GM10266 (cell line): ENCODE measurements around the gene CMC4.

Experiments used
- DNase-seq: peaks from one replicate; pipeline ENCODE4 v3.0.0; 2012; ENCODE audit errors: extremely low spot score
- CTCF ChIP-seq: IDR thresholded peaks from 2 replicates; pipeline ENCODE4 v1.5.1; 2012; ENCODE audit warnings: mild to moderate bottlenecking, low read depth; ENCODE audit not compliant: control insufficient read depth, insufficient read depth; ENCODE audit errors: missing control alignments

The CMC4 gene

GRCh38 chrX:155031657-155032056 is 39.3 kb downstream of the CMC4 start:
- no peak for TF ChIP-seq CTCF
- DNase-seq = no peak

GRCh38 chrX:155028877-155029291 is 42.1 kb downstream of the CMC4 start:
- no peak for DNase-seq
- no peak for TF ChIP-seq CTCF

GRCh38 chrX:155028129-155028528 is 42.8 kb downstream of the CMC4 start:
- peak; percentile 6 for DNase-seq
- TF ChIP-seq CTCF = peak; percentile 23

- peak; percentile 8 for DNase-seq
- no peak for TF ChIP-seq CTCF
These were observed 43.3 kb downstream of the CMC4 start for GRCh38 chrX:155027509-155028066.

GRCh38 chrX:155026727-155027508 is 44.0 kb downstream of the CMC4 start, which contains the start of gene FUNDC2:
Gene FUNDC2, plus strand, starts transcription at chrX:155026844. Its CDS starts 95 bp downstream, at chrX:155026939.
- peak; percentile 83 for DNase-seq
- TF ChIP-seq CTCF = no peak

GRCh38 chrX:155026420-155026726 is 44.6 kb downstream of the CMC4 start:
- DNase-seq = no peak
- no peak for TF ChIP-seq CTCF
